Ovary (tissue), 9 donors: ENCODE results near the gene CRY1. TPM values are rescaled to one million over a fixed set of nuclear protein-coding genes. Genes with fewer than 3 reads are reported as not detected.

Experiments
- DNase-seq, 5 donors: peaks; one replicate each; pipeline ENCODE4 v3.0.0-alpha.2; 2019 to 2020
- H3K27ac ChIP-seq, 2 donors: fragments of 200-600 bp; one replicate each; pipeline versions ENCODE4 v1.5.1 to v1.8.0; 2019 to 2022
- H3K27me3 ChIP-seq: fragments of 200-600 bp; one replicate; pipeline ENCODE4 v1.8.0; 2022
- H3K36me3 ChIP-seq: fragments of 200-600 bp; sonication (generic); one replicate; pipeline ENCODE4 v1.5.1; 2019
- H3K4me1 ChIP-seq: one replicate; pipeline ENCODE4 v1.8.1; 2013; ENCODE audit warnings: mild to moderate bottlenecking, moderate library complexity; ENCODE audit not compliant: insufficient read depth
- H3K4me3 ChIP-seq: fragments of 200-600 bp; sonication (generic); one replicate; pipeline ENCODE4 v1.5.1; 2017
- H3K9me3 ChIP-seq, 2 donors: fragments of 200-600 bp in 1 of 2; sonication (generic) in 1 of 2; one replicate each; pipeline versions ENCODE4 v1.5.1 to v1.8.1; 2013 to 2019; ENCODE audit warnings: mild to moderate bottlenecking in 1 of 2, moderate library complexity in 1 of 2
- CTCF ChIP-seq, 3 donors: fragments of 450-650 bp in 2 of 3; fragments of 200-600 bp in 1 of 3; IDR thresholded peaks; one replicate each; pipeline versions ENCODE4 v1.5.1 to v1.8.0; 2016 to 2022; ENCODE audit warnings: antibody characterized with exemption in 3 of 3, mild to moderate bottlenecking in 1 of 3
- EP300 ChIP-seq: sonication (generic); formaldehyde crosslinking; IDR thresholded peaks from one replicate; pipeline ENCODE4 v1.6.1; 2017; ENCODE audit warnings: antibody characterized with exemption
- POLR2A ChIP-seq: fragments of 450-650 bp; IDR thresholded peaks from one replicate; pipeline ENCODE4 v1.6.1; 2017; ENCODE audit warnings: antibody characterized with exemption, mild to moderate bottlenecking, moderate library complexity
- WGBS, 3 donors: extraction: QIAGEN DNeasy Blood & Tissue Kit in 1 of 3; methylation state at CpG; one replicate each; pipeline versions ENCODE4 v1.1.5 to v1.1.7; 2013 to 2017; 5-methylcytosine and 5-hydroxymethylcytosine counted together
- intact Hi-C, 4 donors: fragments of 100-400 bp; cut with DNase I; formaldehyde crosslinking; loops; one replicate each; pipeline versions ENCODE4 v1.11.0 to v1.15.1; 2022 to 2023
- polyA plus RNA-seq, 2 donors: library from polyadenylated mRNA; stranded (reverse); fragments of 200-250 nt in 1 of 2; fragments of 350-450 nt in 1 of 2; fragmentation: Illumina TruSeq in 1 of 2; extraction: RNeasy Lipid Tissue Mini Kit (QIAGEN cat#74804) in 1 of 2; gene quantifications; one replicate each; pipeline ENCODE4 v1.2.3, GENCODE V29; 2013 to 2014
- total RNA-seq, 7 donors: library from RNA; depleted of rRNA in 2 of 7; stranded (reverse); fragments of >200 nt in 2 of 7; fragmentation: NEBNext Ultra II Directional in 3 of 7; extraction: Animal tissue kit (Norgen Biotek cat#: 25700) in 3 of 7; gene quantifications; one replicate each; pipeline versions ENCODE4 v1.1.0 to v1.2.4, GENCODE V29; 2016 to 2023
- donor health status: DM: no; HTN: no; CAD: no; lungs with moderate emphysema.
- donor health status: DM: no; HTN: no; CAD: no.
- donor health status: Bipolar disorder and iron deficiency.
- donor health status: DM: yes; HTN: yes; CAD: no.
- donor health status: DM: no; HTN: no; CAD: no.
- donor health status: DM: yes; HTN: yes; CAD: no.

CRY1 gene
- total and polyA plus RNA-seq, 9 donors, result 8.3 to 49.1 (median 14.5) TPM

- WGBS, 3 donors, result 92 to 94% (median 94%) methylated on average over 2 of the region's 2 CpGs
- no peak for DNase-seq
- intact Hi-C loops, result no loop called here
- Histone ChIP-seq H3K27ac (no peak overlapping the region), H3K4me1 (peaks cover 2% of the 10 kb centered on the region), H3K36me3 (no peaks in the 10 kb centered on the region), H3K9me3 (no peaks in the 10 kb centered on the region), H3K4me3 (no peak overlapping the region), H3K27me3 (no peaks in the 10 kb centered on the region)
- no peak for TF ChIP-seq POLR2A
- TF ChIP-seq EP300, result no peak
- TF ChIP-seq CTCF (IDR thresholded peaks at IDR 0.05), result no peak
Measured at GRCh38 chr12:106971065-106971464, 122.3 kb downstream of the CRY1 start.

- Histone ChIP-seq H3K36me3 (no peaks in the 10 kb centered on the region), H3K4me1 (no peaks in the 10 kb centered on the region), H3K4me3 (no peak overlapping the region), H3K27ac (no peak overlapping the region), H3K27me3 (no peaks in the 10 kb centered on the region), H3K9me3 (no peaks in the 10 kb centered on the region)
- 88 to 93% (median 93%) methylated on average over 2 of the region's 2 CpGs for WGBS, 3 donors
- no peak for DNase-seq
- no peak for TF ChIP-seq CTCF (IDR thresholded peaks at IDR 0.05)
- TF ChIP-seq POLR2A, result no peak
- TF ChIP-seq EP300, result no peak
- intact Hi-C loops, result no loop called here
Measured at GRCh38 chr12:106964526-106964925, 128.8 kb downstream of the CRY1 start.

- TF ChIP-seq CTCF (IDR thresholded peaks at IDR 0.05) (no peak), POLR2A (no peak), EP300 (no peak)
- Histone ChIP-seq H3K27ac (no peak overlapping the region), H3K4me1 (peaks cover 2% of the 10 kb centered on the region), H3K27me3 (no peaks in the 10 kb centered on the region), H3K4me3 (no peak overlapping the region), H3K36me3 (no peaks in the 10 kb centered on the region), H3K9me3 (no peaks in the 10 kb centered on the region)
- no peak for DNase-seq
- 88 to 94% (median 92%) methylated on average over 3 of the region's 3 CpGs for WGBS, 3 donors
- intact Hi-C loops, result no loop called here
Measured at GRCh38 chr12:106962286-106962685, 131.1 kb downstream of the CRY1 start.

GRCh38 chr12:106960443-106960842 lies 132.9 kb downstream of the CRY1 start:
- 63 to 73% (median 72%) methylated on average over 3 of the region's 3 CpGs for WGBS, 3 donors
- Histone ChIP-seq H3K27ac (no peak overlapping the region), H3K9me3 (no peaks in the 10 kb centered on the region), H3K36me3 (no peaks in the 10 kb centered on the region), H3K4me3 (no peak overlapping the region), H3K4me1 (peaks cover 2% of the 10 kb centered on the region), H3K27me3 (no peaks in the 10 kb centered on the region)
- no peak for TF ChIP-seq EP300
- no peak for TF ChIP-seq CTCF (IDR thresholded peaks at IDR 0.05)
- TF ChIP-seq POLR2A, result no peak
- intact Hi-C loops, result no loop called here
- no peak for DNase-seq
